ENCODE data around the gene PNPLA5.

Gene PNPLA5

DNA sequence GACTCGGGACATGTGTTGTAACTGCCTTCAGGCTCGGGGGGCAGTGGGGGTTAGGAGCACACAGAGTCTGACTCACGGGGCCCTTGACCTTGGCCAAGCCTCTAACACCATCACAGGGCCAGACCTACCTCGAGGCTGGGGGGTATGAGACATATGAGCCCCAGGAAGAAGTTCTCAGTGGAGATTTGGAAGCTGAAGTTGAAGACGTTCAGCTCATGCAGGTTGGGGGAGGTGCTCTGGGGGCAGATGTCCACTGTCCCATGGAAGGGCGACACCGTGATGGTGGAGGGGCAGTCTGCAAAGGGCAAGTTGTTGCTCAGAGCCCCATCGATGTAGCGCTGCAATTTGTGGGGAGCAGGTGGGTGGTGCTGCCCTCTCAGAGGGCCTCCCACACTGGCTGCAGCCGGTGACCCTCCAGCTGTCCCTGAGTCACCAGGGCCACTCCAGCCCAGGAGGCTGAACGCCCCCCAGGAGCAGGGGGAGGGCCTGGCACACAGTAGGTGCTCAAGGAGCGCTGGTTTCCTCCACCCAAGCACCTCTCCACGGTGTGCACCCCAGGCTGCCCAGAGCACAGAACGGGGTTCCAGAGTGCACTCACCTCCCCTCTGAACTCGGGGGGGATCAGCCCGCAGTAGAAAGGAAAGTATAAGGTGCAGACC lies 2.5 kb downstream of the PNPLA5 start:
- no peak overlapping the region for H3K27ac Mint-ChIP-seq
- peaks cover 93% of the 10 kb centered on the region for H3K27me3 Mint-ChIP-seq
- H3K9me3 Mint-ChIP-seq = no peaks in the 10 kb centered on the region
- DNase-seq (no peak), ATAC-seq (no peak)
- H3K4me1 Mint-ChIP-seq = peaks cover 10% of the 10 kb centered on the region
- H3K4me3 Mint-ChIP-seq = no peak overlapping the region

GRCh38 chr22:43888740-43889139 lies 3.1 kb downstream of the PNPLA5 start:
- Mint-ChIP-seq H3K4me1 (peaks cover 10% of the 10 kb centered on the region), H3K4me3 (no peak overlapping the region), H3K27me3 (peaks cover 89% of the 10 kb centered on the region), H3K9me3 (no peaks in the 10 kb centered on the region), H3K27ac (peak overlapping the region in 1 of 2 donors; percentile 77)
- ATAC-seq (no peak), DNase-seq (no peak)

DNA sequence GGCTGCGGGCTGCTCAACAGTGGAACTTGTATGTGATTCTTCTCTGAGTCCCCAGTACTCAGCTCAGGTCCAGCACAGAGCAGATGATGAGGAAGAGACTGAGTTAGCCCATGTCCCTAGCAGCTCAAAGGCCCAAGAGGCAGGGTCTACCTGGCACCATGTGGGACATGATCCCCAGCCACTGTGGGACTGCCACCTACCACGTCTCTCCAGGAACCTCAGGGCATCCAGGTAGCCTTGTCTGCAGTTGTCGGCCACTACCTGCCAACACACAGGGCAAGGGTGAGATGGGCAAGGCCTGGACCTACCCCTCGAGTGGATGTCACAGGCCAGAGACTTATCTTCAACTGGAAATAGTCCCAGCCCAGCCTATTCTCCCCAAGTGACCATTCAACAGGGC lies 4.4 kb downstream of the PNPLA5 start:
- no peak for ATAC-seq
- H3K27me3 Mint-ChIP-seq = peaks cover 83% of the 10 kb centered on the region

DNA sequence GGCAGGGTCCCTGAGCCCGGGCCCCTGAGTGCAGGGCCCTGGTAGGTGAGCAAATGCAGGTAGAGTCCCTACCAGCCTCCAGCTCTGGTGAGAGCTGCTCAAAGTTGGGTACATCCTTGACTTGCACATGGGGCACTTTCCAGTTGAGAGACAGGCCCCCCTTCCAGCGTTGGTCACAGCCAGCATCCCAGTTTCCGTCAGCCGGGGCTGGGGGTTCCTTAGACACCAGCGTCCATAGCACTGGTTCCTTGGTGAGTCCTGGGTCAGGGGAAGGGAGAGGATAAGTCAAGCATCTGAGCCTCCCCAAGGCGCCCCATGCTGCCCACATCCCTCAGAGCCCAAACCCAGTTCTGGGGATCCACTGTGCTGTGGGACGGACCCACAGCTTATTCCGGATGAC lies 5.6 kb downstream of the PNPLA5 start:
- no peak for ATAC-seq
- H3K4me1 Mint-ChIP-seq = peaks cover under 1% of the 10 kb centered on the region

More for the DNA sequence above, 4.4 kb downstream of the PNPLA5 start:
- H3K4me3 Mint-ChIP-seq = no peak overlapping the region
- no peaks in the 10 kb centered on the region for H3K9me3 Mint-ChIP-seq
- H3K27ac Mint-ChIP-seq = no peak overlapping the region
- no peak for DNase-seq
- H3K4me1 Mint-ChIP-seq = peaks cover 10% of the 10 kb centered on the region

GRCh38 chr22:43885786-43886185 lies 6.0 kb downstream of the PNPLA5 start:
- Mint-ChIP-seq H3K9me3 (no peaks in the 10 kb centered on the region), H3K27me3 (peaks cover 67% of the 10 kb centered on the region), H3K4me3 (no peak overlapping the region), H3K27ac (no peak overlapping the region), H3K4me1 (no peaks in the 10 kb centered on the region)
- DNase-seq (no peak), ATAC-seq (no peak)

More for the DNA sequence above, 5.6 kb downstream of the PNPLA5 start:
- Mint-ChIP-seq H3K27ac (no peak overlapping the region), H3K4me3 (no peak overlapping the region), H3K27me3 (peaks cover 71% of the 10 kb centered on the region), H3K9me3 (no peaks in the 10 kb centered on the region)
- no peak for DNase-seq

GRCh38 chr22:43885319-43885671 lies 6.5 kb downstream of the PNPLA5 start:
- ATAC-seq (no peak), DNase-seq (no peak)
- Mint-ChIP-seq H3K9me3 (no peaks in the 10 kb centered on the region), H3K4me1 (no peaks in the 10 kb centered on the region), H3K4me3 (no peak overlapping the region), H3K27ac (peak overlapping the region in 1 of 2 donors; percentile 54), H3K27me3 (peaks cover 67% of the 10 kb centered on the region)

- ATAC-seq = no peak
- peak; percentile 41 to 51 for DNase-seq
- Mint-ChIP-seq H3K9me3 (no peaks in the 10 kb centered on the region), H3K27ac (no peak overlapping the region), H3K4me1 (no peaks in the 10 kb centered on the region), H3K27me3 (peaks cover 66% of the 10 kb centered on the region), H3K4me3 (no peak overlapping the region)
Measured at GRCh38 chr22:43884600-43885318, 7.1 kb downstream of the PNPLA5 start.

- peaks cover 67% of the 10 kb centered on the region for H3K27me3 Mint-ChIP-seq
- ATAC-seq (no peak), DNase-seq (no peak)
- H3K27ac Mint-ChIP-seq = no peak overlapping the region
- no peaks in the 10 kb centered on the region for H3K9me3 Mint-ChIP-seq
- no peaks in the 10 kb centered on the region for H3K4me1 Mint-ChIP-seq
- no peak overlapping the region for H3K4me3 Mint-ChIP-seq
Measured at GRCh38 chr22:43883719-43884415, 7.9 kb downstream of the PNPLA5 start.

DNA sequence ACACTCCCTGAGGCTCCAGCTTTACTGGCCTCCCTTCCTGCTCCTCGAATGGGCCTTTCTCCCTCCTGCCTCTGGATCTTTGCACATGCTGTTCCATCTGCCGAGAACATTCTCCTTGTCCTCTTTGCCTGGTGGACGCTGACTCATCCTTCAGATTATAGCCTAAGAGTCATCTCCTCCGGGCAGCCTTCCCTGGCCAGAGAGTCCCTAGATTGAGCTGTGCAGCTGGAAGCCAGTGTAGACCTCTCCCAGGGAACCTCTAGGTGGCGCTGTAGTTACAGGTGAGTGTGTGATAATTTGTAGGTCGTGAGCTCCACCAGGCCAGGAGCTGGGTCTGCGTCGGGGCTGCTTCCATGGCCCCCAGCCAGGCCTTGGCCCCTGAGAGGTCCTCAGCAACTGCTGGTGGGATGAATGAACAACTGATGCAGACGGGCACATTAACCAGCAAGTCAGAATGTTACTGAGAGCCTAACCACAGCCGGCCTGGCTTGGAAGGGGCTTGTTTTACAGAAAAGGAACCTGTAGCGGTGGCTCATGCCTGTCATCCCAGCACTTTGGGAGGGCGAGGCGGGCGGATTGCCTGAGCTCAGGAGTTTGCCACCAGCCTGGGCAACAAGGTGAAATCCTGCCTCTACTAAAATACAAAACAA lies 8.7 kb downstream of the PNPLA5 start:
- H3K4me3 Mint-ChIP-seq = no peak overlapping the region
- H3K4me1 Mint-ChIP-seq = no peaks in the 10 kb centered on the region
- ATAC-seq (peak; percentile 84), DNase-seq (peak; percentile 60 to 62)
- H3K27me3 Mint-ChIP-seq = peaks cover 66% of the 10 kb centered on the region
- no peaks in the 10 kb centered on the region for H3K9me3 Mint-ChIP-seq
- no peak overlapping the region for H3K27ac Mint-ChIP-seq

- H3K27ac Mint-ChIP-seq = no peak overlapping the region
Measured at GRCh38 chr22:43882122-43882767, 9.6 kb downstream of the PNPLA5 start.

GRCh38 chr22:43881091-43882061 lies 10.4 kb downstream of the PNPLA5 start:
- peaks cover 66% of the 10 kb centered on the region for H3K27me3 Mint-ChIP-seq
- no peak overlapping the region for H3K4me3 Mint-ChIP-seq
- no peaks in the 10 kb centered on the region for H3K4me1 Mint-ChIP-seq
- DNase-seq = no peak
- ATAC-seq = no peak
- no peak overlapping the region for H3K27ac Mint-ChIP-seq
- no peaks in the 10 kb centered on the region for H3K9me3 Mint-ChIP-seq

More at GRCh38 chr22:43882122-43882767, 9.6 kb downstream of the PNPLA5 start:
- Mint-ChIP-seq H3K4me1 (no peaks in the 10 kb centered on the region), H3K4me3 (no peak overlapping the region), H3K27me3 (peaks cover 66% of the 10 kb centered on the region), H3K9me3 (no peaks in the 10 kb centered on the region)
- ATAC-seq (no peak), DNase-seq (no peak)

GRCh38 chr22:43880541-43880991 lies 11.2 kb downstream of the PNPLA5 start:
- H3K4me1 Mint-ChIP-seq = no peaks in the 10 kb centered on the region
- H3K4me3 Mint-ChIP-seq = no peak overlapping the region
- H3K27me3 Mint-ChIP-seq = peaks cover 66% of the 10 kb centered on the region

GRCh38 chr22:43879901-43880540 lies 11.8 kb downstream of the PNPLA5 start:
- H3K4me1 Mint-ChIP-seq = no peaks in the 10 kb centered on the region
- H3K9me3 Mint-ChIP-seq = no peaks in the 10 kb centered on the region
- ATAC-seq = no peak
- H3K27me3 Mint-ChIP-seq = peaks cover 66% of the 10 kb centered on the region
- no peak overlapping the region for H3K27ac Mint-ChIP-seq
- no peak overlapping the region for H3K4me3 Mint-ChIP-seq
- no peak for DNase-seq

More at GRCh38 chr22:43880541-43880991, 11.2 kb downstream of the PNPLA5 start:
- Mint-ChIP-seq H3K9me3 (no peaks in the 10 kb centered on the region), H3K27ac (no peak overlapping the region)
- DNase-seq = no peak
- ATAC-seq = no peak

Data from stimulated activated naive CD8-positive, alpha-beta T cell treated with anti-CD3 and anti-CD28 coated beads, Interleukin-15, amount 100 ng/mL, for 72 hours (primary cell).